PC-9 (cell line): ENCODE data around the gene DCD. TPM values are rescaled to one million over a fixed set of nuclear protein-coding genes. Genes with fewer than 3 reads are reported as not detected.

ENCODE experiments used
- BruUV-seq: library from RNA; stranded (reverse); fragments of 400-500 nt; replicated peaks from 2 replicates; lab custom pipeline; 2021; lab: Mats Ljungman, UMichigan
- CTCF ChIA-PET: fragments of 300-600 bp; sonication (Branson Sonifier 250); formaldehyde crosslinking; loops from one replicate; lab custom pipeline; 2022; ENCODE audit warnings: antibody characterized with exemption; lab: Charles Lee
- POLR2A ChIA-PET: fragments of 300-600 bp; sonication (Branson Sonifier 250); formaldehyde crosslinking; loops from one replicate; lab custom pipeline; 2022; ENCODE audit warnings: antibody characterized with exemption; ENCODE audit not compliant: unreplicated experiment; lab: Charles Lee
- DNase-seq, 2 experiments: peaks; one replicate each; pipeline versions ENCODE4 v3.0.0 to v3.0.0-alpha.2; 2015 to 2022; ENCODE audit warnings: mixed read lengths in 1 of 2
- H2AFZ ChIP-seq: fragments of 200-600 bp; sonication (generic); 2 replicates; pipeline ENCODE4 v1.8.1; 2017; ENCODE audit warnings: antibody characterized with exemption
- H3F3A ChIP-seq: fragments of 200-600 bp; sonication (generic); 2 replicates; pipeline ENCODE4 v1.8.1; 2017; ENCODE audit warnings: antibody characterized with exemption, mild to moderate bottlenecking, low read depth; ENCODE audit not compliant: insufficient read depth
- H3K27ac ChIP-seq: fragments of 200-600 bp; sonication (generic); 2 replicates; pipeline ENCODE4 v1.6.1; 2016; ENCODE audit warnings: mixed run types
- H3K27me3 ChIP-seq: fragments of 200-600 bp; sonication (generic); 2 replicates; pipeline ENCODE4 v1.6.1; 2016; ENCODE audit warnings: low read depth, mixed run types; ENCODE audit not compliant: insufficient read depth
- H3K36me3 ChIP-seq: fragments of 200-600 bp; sonication (generic); 2 replicates; pipeline ENCODE4 v1.6.1; 2016; ENCODE audit warnings: low read depth, mixed run types
- H3K4me1 ChIP-seq: fragments of 200-600 bp; sonication (generic); replicated peaks from 2 replicates; pipeline ENCODE4 v1.6.1; 2016; ENCODE audit warnings: mixed run types; ENCODE audit not compliant: insufficient read depth
- H3K4me2 ChIP-seq: fragments of 200-600 bp; sonication (generic); 2 replicates; pipeline ENCODE4 v1.6.1; 2017; ENCODE audit warnings: mixed run types
- H3K4me3 ChIP-seq: fragments of 200-600 bp; sonication (generic); 2 replicates; pipeline ENCODE4 v1.6.1; 2016; ENCODE audit warnings: mixed run types
- H3K79me2 ChIP-seq: fragments of 200-600 bp; sonication (generic); 2 replicates; pipeline ENCODE4 v1.6.1; 2017; ENCODE audit warnings: low read depth, mixed run types
- H3K9me2 ChIP-seq: fragments of 200-600 bp; sonication (generic); 2 replicates; pipeline ENCODE4 v1.8.1; 2017; ENCODE audit warnings: mild to moderate bottlenecking; ENCODE audit not compliant: insufficient read depth
- H3K9me3 ChIP-seq: fragments of 200-600 bp; sonication (generic); 2 replicates; pipeline ENCODE4 v1.8.1; 2016; ENCODE audit warnings: low read depth; ENCODE audit not compliant: insufficient read depth
- H4K20me1 ChIP-seq: fragments of 200-600 bp; sonication (generic); 2 replicates; pipeline ENCODE4 v1.8.1; 2017; ENCODE audit not compliant: insufficient read depth
- EZH2 ChIP-seq: fragments of 200-600 bp; sonication (generic); IDR thresholded peaks from 2 replicates; pipeline ENCODE4 v1.8.0; 2017; ENCODE audit warnings: antibody characterized with exemption, low read depth
- intact Hi-C: fragments of 100-400 bp; cut with micrococcal nuclease; formaldehyde crosslinking; loops from one replicate; pipeline ENCODE4 v1.10.0; 2022; ENCODE audit not compliant: unreplicated experiment
- total RNA-seq: library from RNA; stranded (reverse); gene quantifications from 2 replicates; pipeline ENCODE4 v1.2.3, GENCODE V29; 2021
- TF ChIP-seq, protein P1 (sequence below): fragments of 200-600 bp; sonication (generic); conservative IDR thresholded peaks from 2 replicates; pipeline ENCODE4 v1.6.1; 2017; ENCODE audit warnings: mixed run types, antibody characterized with exemption, mild to moderate bottlenecking, moderate library complexity

The DCD gene
- total RNA-seq, 1 experiment from 2014 or later: not detected

DNA sequence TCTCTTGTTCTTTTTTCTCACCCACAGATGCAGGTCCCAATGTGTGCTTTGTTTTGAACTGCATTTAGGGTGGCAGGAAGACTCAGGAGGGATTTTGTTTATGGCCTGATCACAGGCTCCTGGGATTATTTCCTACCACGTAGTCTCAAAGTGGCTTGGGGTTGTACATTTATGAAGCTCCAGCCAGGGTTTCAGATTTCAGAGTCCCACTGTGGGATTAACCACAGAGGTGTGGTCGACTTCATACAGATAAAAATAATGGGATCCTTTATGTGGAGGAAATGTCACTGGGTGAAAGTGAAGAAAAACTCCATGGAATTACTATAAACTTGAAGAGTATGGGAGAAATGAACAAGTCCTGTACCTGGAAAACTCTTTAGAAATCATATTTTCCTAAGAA lies 45.5 kb downstream of the DCD start:
- BruUV-seq: no TSS peak
- H3K27ac ChIP-seq: no peak overlapping the region
- H3K27me3 ChIP-seq: peaks cover 23% of the 10 kb centered on the region; the same call in 1 of the 2 replicates
- H2AFZ ChIP-seq: no peak overlapping the region
- ChIA-PET POLR2A (no interaction called here), CTCF (no interaction called here)
- no peaks in the 10 kb centered on the region for H3K36me3 ChIP-seq
- H3K9me3 ChIP-seq: no peaks in the 10 kb centered on the region
- intact Hi-C loops: loop anchor here (10.0 kb wide), 1 partner anchor 352 kb away; no protein-coding TSS in a partner anchor
- H3K9me2 ChIP-seq: no peaks in the 10 kb centered on the region
- no peak for TF ChIP-seq EZH2
- TF ChIP-seq, protein P1, sequence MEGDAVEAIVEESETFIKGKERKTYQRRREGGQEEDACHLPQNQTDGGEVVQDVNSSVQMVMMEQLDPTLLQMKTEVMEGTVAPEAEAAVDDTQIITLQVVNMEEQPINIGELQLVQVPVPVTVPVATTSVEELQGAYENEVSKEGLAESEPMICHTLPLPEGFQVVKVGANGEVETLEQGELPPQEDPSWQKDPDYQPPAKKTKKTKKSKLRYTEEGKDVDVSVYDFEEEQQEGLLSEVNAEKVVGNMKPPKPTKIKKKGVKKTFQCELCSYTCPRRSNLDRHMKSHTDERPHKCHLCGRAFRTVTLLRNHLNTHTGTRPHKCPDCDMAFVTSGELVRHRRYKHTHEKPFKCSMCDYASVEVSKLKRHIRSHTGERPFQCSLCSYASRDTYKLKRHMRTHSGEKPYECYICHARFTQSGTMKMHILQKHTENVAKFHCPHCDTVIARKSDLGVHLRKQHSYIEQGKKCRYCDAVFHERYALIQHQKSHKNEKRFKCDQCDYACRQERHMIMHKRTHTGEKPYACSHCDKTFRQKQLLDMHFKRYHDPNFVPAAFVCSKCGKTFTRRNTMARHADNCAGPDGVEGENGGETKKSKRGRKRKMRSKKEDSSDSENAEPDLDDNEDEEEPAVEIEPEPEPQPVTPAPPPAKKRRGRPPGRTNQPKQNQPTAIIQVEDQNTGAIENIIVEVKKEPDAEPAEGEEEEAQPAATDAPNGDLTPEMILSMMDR: no peak
- H4K20me1 ChIP-seq: no peaks in the 10 kb centered on the region
- no peak overlapping the region for H3K4me3 ChIP-seq
- no peaks in the 10 kb centered on the region for H3K79me2 ChIP-seq
- no peaks in the 10 kb centered on the region for H3K4me1 ChIP-seq
- DNase-seq: no peak
- H3K4me2 ChIP-seq: no peak overlapping the region
- no peaks in the 10 kb centered on the region for H3F3A ChIP-seq

DNA sequence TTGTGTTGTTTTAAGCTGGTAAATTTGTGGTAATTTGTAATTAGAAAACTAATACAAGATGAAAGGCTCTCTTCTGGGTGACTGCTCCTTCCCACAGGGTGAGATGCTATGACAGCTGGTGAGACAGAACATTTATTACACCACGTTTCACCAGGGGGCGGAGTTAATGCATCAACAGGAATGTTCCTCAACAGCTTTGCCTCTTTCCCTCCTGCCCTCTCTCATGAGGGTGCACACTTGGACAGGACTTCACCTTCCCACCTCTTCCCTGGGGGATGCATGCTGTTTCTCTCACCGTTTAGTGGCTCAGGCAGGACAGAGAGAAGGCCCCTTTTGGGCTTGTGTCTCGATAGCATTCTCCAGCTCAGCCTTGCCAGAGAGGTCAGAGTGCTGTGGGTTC lies 46.3 kb downstream of the DCD start:
- TF ChIP-seq, protein P1: no peak
- TF ChIP-seq EZH2: no peak
- H3K9me3 ChIP-seq: no peaks in the 10 kb centered on the region
- no peak overlapping the region for H2AFZ ChIP-seq
- no peak overlapping the region for H3K4me3 ChIP-seq
- no TSS peak for BruUV-seq
- H3K27ac ChIP-seq: no peak overlapping the region
- no peaks in the 10 kb centered on the region for H3F3A ChIP-seq
- no peaks in the 10 kb centered on the region for H3K4me1 ChIP-seq
- H3K27me3 ChIP-seq: peaks cover 26% of the 10 kb centered on the region; the same call in 1 of the 2 replicates
- H3K9me2 ChIP-seq: no peaks in the 10 kb centered on the region
- no peak for DNase-seq
- no peaks in the 10 kb centered on the region for H3K79me2 ChIP-seq
- ChIA-PET POLR2A (no interaction called here), CTCF (no interaction called here)
- H4K20me1 ChIP-seq: no peaks in the 10 kb centered on the region
- no peaks in the 10 kb centered on the region for H3K36me3 ChIP-seq
- intact Hi-C loops: loop anchor here (10.0 kb wide), 1 partner anchor 353 kb away; no protein-coding TSS in a partner anchor
- no peak overlapping the region for H3K4me2 ChIP-seq

DNA sequence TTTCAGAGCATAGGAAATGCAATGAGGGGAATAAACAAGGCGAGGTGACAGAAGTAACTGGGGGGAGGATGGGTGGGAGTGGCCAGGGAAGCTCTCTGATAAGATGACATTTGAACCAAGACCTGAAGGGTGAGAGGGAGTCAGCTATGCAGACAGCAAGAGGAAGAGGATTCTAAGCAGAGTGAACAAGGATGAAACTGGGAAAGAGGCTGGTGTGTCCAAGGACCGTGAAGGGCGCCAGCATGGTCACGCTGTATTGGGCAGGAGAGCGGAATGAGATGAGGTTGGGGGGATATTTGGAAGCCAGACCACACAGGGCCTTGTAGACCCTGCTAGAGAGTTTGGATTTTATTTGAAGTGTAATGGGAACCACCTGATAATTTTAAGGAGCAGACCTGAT lies 49.2 kb downstream of the DCD start:
- Histone ChIP-seq H2AFZ (no peak overlapping the region), H3K79me2 (no peaks in the 10 kb centered on the region), H3K9me3 (no peaks in the 10 kb centered on the region), H4K20me1 (no peaks in the 10 kb centered on the region), H3K4me3 (no peak overlapping the region), H3K4me1 (no peaks in the 10 kb centered on the region), H3K27ac (no peak overlapping the region), H3K9me2 (no peaks in the 10 kb centered on the region), H3F3A (no peaks in the 10 kb centered on the region), H3K4me2 (no peak overlapping the region), H3K27me3 (peaks cover 48% of the 10 kb centered on the region), H3K36me3 (no peaks in the 10 kb centered on the region)
- intact Hi-C loops: loop anchor here (5.0 kb wide), 1 partner anchor 473 kb away; no protein-coding TSS in a partner anchor
- no peak for TF ChIP-seq EZH2
- TF ChIP-seq, protein P1: no peak
- CTCF ChIA-PET: no interaction called here
- BruUV-seq: no TSS peak
- DNase-seq: no peak
- POLR2A ChIA-PET: no interaction called here
